Caco-2 (cell line): ENCODE measurements around the gene FAM90A26. TPM values are rescaled to one million over a fixed set of nuclear protein-coding genes. Genes with fewer than 3 reads are reported as not detected.
"Not testable (repeated sequence)": the region's sequence is repeated elsewhere in the genome, so short reads cannot be mapped to it uniquely, and the experiment has no call there.

ENCODE experiments used
- BruUV-seq: library from RNA; stranded (reverse); fragments of 400-500 nt; replicated peaks from 2 replicates; lab custom pipeline; 2021; lab: Mats Ljungman, UMichigan
- CTCF ChIA-PET: fragments of 300-600 bp; sonication (Branson Sonifier 250); formaldehyde crosslinking; loops from one replicate; lab custom pipeline; 2022; ENCODE audit warnings: antibody characterized with exemption; lab: Charles Lee
- POLR2A ChIA-PET: fragments of 300-600 bp; sonication (Branson Sonifier 250); formaldehyde crosslinking; loops from one replicate; lab custom pipeline; 2022; ENCODE audit warnings: antibody characterized with exemption; lab: Charles Lee
- DNase-seq, 2 experiments: peaks; one replicate each; pipeline versions ENCODE4 v3.0.0 to v3.0.0-alpha.2; 2020 to 2022
- H3K27me3 ChIP-seq: replicated peaks from 2 replicates; pipeline ENCODE4 v1.6.0; 2011; ENCODE audit warnings: low read length; ENCODE audit not compliant: control insufficient read depth, insufficient read depth
- H3K36me3 ChIP-seq: 2 replicates; pipeline ENCODE4 v1.5.1; 2011; ENCODE audit warnings: low read length; ENCODE audit not compliant: control insufficient read depth, insufficient read depth
- H3K4me1 ChIP-seq: fragments of 250-450 bp; sonication (Bioruptor Pico); 2 replicates; pipeline ENCODE4 v1.5.1; 2020; ENCODE audit warnings: mild to moderate bottlenecking
- H3K4me3 ChIP-seq: 2 replicates; pipeline ENCODE4 v1.5.1; 2011; ENCODE audit warnings: low read depth, mild to moderate bottlenecking, control low read depth, low read length
- H3K9me3 ChIP-seq: fragments of 250-450 bp; sonication (Bioruptor Pico); 2 replicates; pipeline ENCODE4 v1.5.1; 2020; ENCODE audit warnings: mild to moderate bottlenecking, moderate library complexity
- H3K27ac Mint-ChIP-seq: one replicate; pipeline ENCODE4 v1.8.0; 2022; ENCODE audit warnings: mixed read lengths; ENCODE audit not compliant: unreplicated experiment
- H3K27me3 Mint-ChIP-seq: one replicate; pipeline ENCODE4 v1.8.0; 2022; ENCODE audit warnings: mixed read lengths; ENCODE audit not compliant: insufficient read depth, unreplicated experiment
- H3K36me3 Mint-ChIP-seq: one replicate; pipeline ENCODE4 v1.8.0; 2022; ENCODE audit warnings: mild to moderate bottlenecking, mixed read lengths; ENCODE audit not compliant: insufficient read depth, unreplicated experiment
- H3K4me1 Mint-ChIP-seq: one replicate; pipeline ENCODE4 v1.8.0; 2022; ENCODE audit warnings: low read depth, mixed read lengths; ENCODE audit not compliant: unreplicated experiment
- H3K4me3 Mint-ChIP-seq: one replicate; pipeline ENCODE4 v1.8.0; 2022; ENCODE audit warnings: mild to moderate bottlenecking, moderate library complexity, mixed read lengths; ENCODE audit not compliant: unreplicated experiment
- H3K9me3 Mint-ChIP-seq: one replicate; pipeline ENCODE4 v1.8.0; 2022; ENCODE audit warnings: mixed read lengths; ENCODE audit not compliant: unreplicated experiment
- intact Hi-C: fragments of 100-400 bp; cut with micrococcal nuclease; formaldehyde crosslinking; loops from one replicate; pipeline ENCODE4 v1.10.0; 2022; ENCODE audit not compliant: unreplicated experiment
- total RNA-seq: library from RNA; stranded (reverse); gene quantifications from 2 replicates; pipeline ENCODE4 v1.2.3, GENCODE V29; 2022

The FAM90A26 gene
- total RNA-seq, 1 experiment from 2014 or later, result not detected

- H3K4me3 Mint-ChIP-seq, H3K36me3 ChIP-seq, H3K9me3 ChIP-seq, H3K4me1 Mint-ChIP-seq, H3K27me3 Mint-ChIP-seq, H3K4me1 ChIP-seq, DNase-seq, intact Hi-C loops, H3K27me3 ChIP-seq, H3K36me3 Mint-ChIP-seq, BruUV-seq, H3K4me3 ChIP-seq, POLR2A ChIA-PET, H3K27ac Mint-ChIP-seq, CTCF ChIA-PET, H3K9me3 Mint-ChIP-seq: not testable (repeated sequence)
These were observed 37.4 kb upstream of the FAM90A26 start for GRCh38 chr4:9132849-9133248.

- H3K4me3 Mint-ChIP-seq, POLR2A ChIA-PET, H3K27me3 ChIP-seq, H3K4me3 ChIP-seq, BruUV-seq, H3K27me3 Mint-ChIP-seq, DNase-seq, H3K9me3 Mint-ChIP-seq, H3K4me1 ChIP-seq, H3K27ac Mint-ChIP-seq, H3K9me3 ChIP-seq, H3K36me3 Mint-ChIP-seq, CTCF ChIA-PET, H3K36me3 ChIP-seq, intact Hi-C loops, H3K4me1 Mint-ChIP-seq: not testable (repeated sequence)
These were observed 36.2 kb upstream of the FAM90A26 start for GRCh38 chr4:9134011-9134410.

GRCh38 chr4:9134556-9134955, 35.7 kb upstream of the FAM90A26 start:
- H3K4me3 ChIP-seq, H3K36me3 Mint-ChIP-seq, CTCF ChIA-PET, H3K9me3 ChIP-seq, H3K27ac Mint-ChIP-seq, H3K9me3 Mint-ChIP-seq, H3K27me3 ChIP-seq, H3K4me1 ChIP-seq, intact Hi-C loops, POLR2A ChIA-PET, H3K4me3 Mint-ChIP-seq, H3K27me3 Mint-ChIP-seq, H3K4me1 Mint-ChIP-seq, BruUV-seq, H3K36me3 ChIP-seq, DNase-seq: not testable (repeated sequence)

GRCh38 chr4:9141050-9141449, 29.2 kb upstream of the FAM90A26 start:
- H3K4me1 ChIP-seq, H3K9me3 Mint-ChIP-seq, CTCF ChIA-PET, H3K9me3 ChIP-seq, H3K27me3 Mint-ChIP-seq, intact Hi-C loops, H3K36me3 Mint-ChIP-seq, POLR2A ChIA-PET, H3K36me3 ChIP-seq, BruUV-seq, H3K27ac Mint-ChIP-seq, H3K4me3 ChIP-seq, H3K27me3 ChIP-seq, H3K4me3 Mint-ChIP-seq, H3K4me1 Mint-ChIP-seq, DNase-seq: not testable (repeated sequence)

GRCh38 chr4:9142786-9143185, 27.4 kb upstream of the FAM90A26 start:
- H3K27me3 Mint-ChIP-seq, H3K4me1 ChIP-seq, H3K4me3 Mint-ChIP-seq, POLR2A ChIA-PET, H3K36me3 Mint-ChIP-seq, H3K9me3 ChIP-seq, CTCF ChIA-PET, H3K27me3 ChIP-seq, H3K4me3 ChIP-seq, DNase-seq, intact Hi-C loops, BruUV-seq, H3K4me1 Mint-ChIP-seq, H3K36me3 ChIP-seq, H3K27ac Mint-ChIP-seq, H3K9me3 Mint-ChIP-seq: not testable (repeated sequence)
